SU-DHL-6 (cell line): ENCODE data around the gene HUNK.

Experiments used
- H2AFZ ChIP-seq: fragments of 200-600 bp; sonication (generic); 2 replicates; pipeline ENCODE4 v1.6.1; 2014; ENCODE audit warnings: low read depth, mild to moderate bottlenecking, moderate library complexity, mixed read lengths, antibody characterized with exemption, low read length; ENCODE audit not compliant: severe bottlenecking
- H3F3A ChIP-seq: fragments of 200-600 bp; shearing (Covaris generic); 2 replicates; pipeline ENCODE4 v1.6.0; 2016; ENCODE audit warnings: antibody characterized with exemption, mild to moderate bottlenecking; ENCODE audit not compliant: insufficient read depth
- H3K27ac ChIP-seq: fragments of 200-600 bp; sonication (generic); 2 replicates; pipeline ENCODE4 v1.5.1; 2016; ENCODE audit warnings: low read depth, mild to moderate bottlenecking, low read length, moderate library complexity, mixed read lengths
- H3K27me3 ChIP-seq: fragments of 200-600 bp; sonication (generic), shearing (Covaris generic); 2 replicates; pipeline ENCODE4 v1.6.0; 2014; ENCODE audit warnings: mild to moderate bottlenecking, low read length
- H3K36me3 ChIP-seq: fragments of 200-600 bp; sonication (generic); 2 replicates; pipeline ENCODE4 v1.6.1; 2014; ENCODE audit warnings: mild to moderate bottlenecking, low read length, mixed read lengths
- H3K4me2 ChIP-seq: fragments of 300-600, 200-600 bp; shearing (Covaris generic), sonication (generic); 2 replicates; pipeline ENCODE4 v1.6.0; 2014; ENCODE audit warnings: low read length, low read depth, mild to moderate bottlenecking; ENCODE audit not compliant: poor library complexity, severe bottlenecking
- H3K4me3 ChIP-seq: fragments of 200-600 bp; sonication (generic); 2 replicates; pipeline ENCODE4 v1.5.1; 2014; ENCODE audit warnings: antibody characterized with exemption, low read length, mild to moderate bottlenecking, mixed read lengths; ENCODE audit not compliant: insufficient read depth, poor library complexity, severe bottlenecking
- H3K79me2 ChIP-seq: fragments of 200-600 bp; sonication (generic); 2 replicates; pipeline ENCODE4 v1.6.1; 2014; ENCODE audit warnings: mild to moderate bottlenecking, low read length, moderate library complexity; ENCODE audit not compliant: insufficient read depth
- H3K9ac ChIP-seq: fragments of 200-600 bp; sonication (generic); 2 replicates; pipeline ENCODE4 v1.7.0; 2014; ENCODE audit warnings: mild to moderate bottlenecking, low read length
- H3K9me2 ChIP-seq: fragments of 200-600 bp; sonication (generic); replicated peaks from 2 replicates; pipeline ENCODE4 v1.6.1; 2014; ENCODE audit warnings: low read length; ENCODE audit not compliant: insufficient read depth
- H3K9me3 ChIP-seq: fragments of 200-600 bp; sonication (generic); 2 replicates; pipeline ENCODE4 v1.6.1; 2014; ENCODE audit warnings: low read length, mixed read lengths; ENCODE audit not compliant: insufficient read depth
- H4K20me1 ChIP-seq: fragments of 200-600 bp; sonication (generic); 2 replicates; pipeline ENCODE4 v1.6.1; 2014; ENCODE audit warnings: low read depth, mild to moderate bottlenecking, antibody characterized with exemption, low read length, moderate library complexity, mixed read lengths
- CTCF ChIP-seq: fragments of 200-600 bp; sonication (generic); IDR thresholded peaks from one replicate; pipeline ENCODE4 v1.5.1; 2017; ENCODE audit warnings: antibody characterized with exemption, mild to moderate bottlenecking, low read length, moderate library complexity; ENCODE audit not compliant: insufficient read depth, poor library complexity, severe bottlenecking
- EZH2phosphoT487 ChIP-seq: fragments of 200-600 bp; sonication (generic), shearing (Covaris generic); conservative IDR thresholded peaks from 2 replicates; pipeline ENCODE4 v1.6.1; 2018; ENCODE audit warnings: mild to moderate bottlenecking, antibody characterized with exemption, low read length, moderate library complexity, mixed read lengths

Gene HUNK

GRCh38 chr21:31911138-31911907 is 38.5 kb downstream of the HUNK start:
- H2AFZ ChIP-seq = no peak overlapping the region
- no peaks in the 10 kb centered on the region for H3K36me3 ChIP-seq
- no peaks in the 10 kb centered on the region for H3K27me3 ChIP-seq
- no peaks in the 10 kb centered on the region for H3K79me2 ChIP-seq
- H3K27ac ChIP-seq = no peak overlapping the region
- no peak overlapping the region for H3K4me2 ChIP-seq
- no peak for TF ChIP-seq EZH2phosphoT487
- TF ChIP-seq CTCF = no peak
- no peaks in the 10 kb centered on the region for H3F3A ChIP-seq
- no peak overlapping the region for H3K9ac ChIP-seq
- H3K9me3 ChIP-seq = no peaks in the 10 kb centered on the region
- H3K9me2 ChIP-seq = no peaks in the 10 kb centered on the region
- no peaks in the 10 kb centered on the region for H4K20me1 ChIP-seq
- H3K4me3 ChIP-seq = no peak overlapping the region

- no peaks in the 10 kb centered on the region for H3K9me3 ChIP-seq
- no peaks in the 10 kb centered on the region for H3F3A ChIP-seq
- H3K4me3 ChIP-seq = no peak overlapping the region
- no peaks in the 10 kb centered on the region for H3K79me2 ChIP-seq
- no peak overlapping the region for H3K9ac ChIP-seq
- TF ChIP-seq EZH2phosphoT487 (no peak), CTCF (no peak)
- no peaks in the 10 kb centered on the region for H3K27me3 ChIP-seq
- H3K9me2 ChIP-seq = no peaks in the 10 kb centered on the region
- H3K4me2 ChIP-seq = no peak overlapping the region
- no peaks in the 10 kb centered on the region for H3K36me3 ChIP-seq
- H2AFZ ChIP-seq = no peak overlapping the region
- H4K20me1 ChIP-seq = no peaks in the 10 kb centered on the region
- no peak overlapping the region for H3K27ac ChIP-seq
Observed at GRCh38 chr21:31912501-31912900, 39.7 kb downstream of the HUNK start.

- no peaks in the 10 kb centered on the region for H4K20me1 ChIP-seq
- no peaks in the 10 kb centered on the region for H3K36me3 ChIP-seq
- no peak overlapping the region for H3K4me2 ChIP-seq
- H3K9me2 ChIP-seq = no peaks in the 10 kb centered on the region
- no peaks in the 10 kb centered on the region for H3F3A ChIP-seq
- H3K4me3 ChIP-seq = no peak overlapping the region
- H3K9me3 ChIP-seq = no peaks in the 10 kb centered on the region
- H2AFZ ChIP-seq = no peak overlapping the region
- H3K79me2 ChIP-seq = no peaks in the 10 kb centered on the region
- H3K27me3 ChIP-seq = no peaks in the 10 kb centered on the region
- TF ChIP-seq EZH2phosphoT487 = no peak
- no peak for TF ChIP-seq CTCF
- no peak overlapping the region for H3K9ac ChIP-seq
- no peak overlapping the region for H3K27ac ChIP-seq
Observed at GRCh38 chr21:31913182-31913608, 40.4 kb downstream of the HUNK start.
